NT2/D1 (cell line): ENCODE results near the gene BIRC5.

Experiments
- SUZ12 ChIP-seq: IDR thresholded peaks from 2 replicates; pipeline ENCODE4 v1.6.1; 2011; ENCODE audit not compliant: insufficient read length, insufficient read depth; ENCODE audit errors: extremely low read depth
- YY1 ChIP-seq: IDR thresholded peaks from 2 replicates; pipeline ENCODE4 v1.6.1; 2011; ENCODE audit not compliant: insufficient read length, insufficient read depth
- ZNF274 ChIP-seq: IDR thresholded peaks from 2 replicates; pipeline ENCODE4 v1.6.1; 2011; ENCODE audit warnings: mild to moderate bottlenecking, low read depth, low read length

- no peak for TF ChIP-seq ZNF274
- no peak for TF ChIP-seq SUZ12
- TF ChIP-seq YY1: no peak
Observed at GRCh38 chr17:78269955-78270381, 55.9 kb downstream of the BIRC5 start.
